ENCODE results near the gene HOXB3. TPM values are rescaled to one million over a fixed set of nuclear protein-coding genes. Genes with fewer than 3 reads are reported as not detected.

The HOXB3 gene
- total RNA-seq, 2 donors from 2014 or later, result 9.0 to 15.4 TPM

- ATAC-seq (no peak), DNase-seq (ENCODE audit: low spot score) (peak; percentile 42)
- peaks cover 17 to 30% of the 10 kb centered on the region in 2 donors for H3K4me1 Mint-ChIP-seq (ENCODE audit: low read depth in 2 of 2)
- H3K27ac Mint-ChIP-seq, result no peak overlapping the region
- H3K4me3 Mint-ChIP-seq, result no peak overlapping the region
- peaks cover 58 to 67% of the 10 kb centered on the region in 2 donors for H3K27me3 Mint-ChIP-seq
- H3K36me3 Mint-ChIP-seq, result no peaks in the 10 kb centered on the region
- no peaks in the 10 kb centered on the region for H3K9me3 Mint-ChIP-seq
Observed at GRCh38 chr17:48629411-48629759, 39.3 kb upstream of the HOXB3 start.

GRCh38 chr17:48628649-48629410 is 38.8 kb upstream of the HOXB3 start:
- no peak for ATAC-seq
- Mint-ChIP-seq H3K36me3 (no peaks in the 10 kb centered on the region), H3K9me3 (no peaks in the 10 kb centered on the region), H3K4me1 (ENCODE audit: low read depth in 2 of 2) (peaks cover 18 to 30% of the 10 kb centered on the region in 2 donors), H3K4me3 (no peak overlapping the region), H3K27me3 (peaks cover 60 to 72% of the 10 kb centered on the region in 2 donors), H3K27ac (no peak overlapping the region)
- DNase-seq (ENCODE audit: low spot score), result no peak

GRCh38 chr17:48627623-48628521 is 37.8 kb upstream of the HOXB3 start:
- Mint-ChIP-seq H3K27me3 (peaks cover 63 to 78% of the 10 kb centered on the region in 2 donors), H3K36me3 (no peaks in the 10 kb centered on the region), H3K4me1 (ENCODE audit: low read depth in 2 of 2) (peaks cover 17 to 27% of the 10 kb centered on the region in 2 donors), H3K27ac (no peak overlapping the region), H3K9me3 (no peaks in the 10 kb centered on the region), H3K4me3 (no peak overlapping the region)
- ATAC-seq (no peak), DNase-seq (ENCODE audit: low spot score) (no peak)

- peaks cover 15 to 20% of the 10 kb centered on the region in 2 donors for H3K4me1 Mint-ChIP-seq (ENCODE audit: low read depth in 2 of 2)
- no peak for ATAC-seq
- H3K36me3 Mint-ChIP-seq, result no peaks in the 10 kb centered on the region
- DNase-seq (ENCODE audit: low spot score), result no peak
- no peaks in the 10 kb centered on the region for H3K9me3 Mint-ChIP-seq
- H3K4me3 Mint-ChIP-seq, result peak overlapping the region; percentile 94
- peak overlapping the region in 1 of 2 donors; percentile 78 for H3K27ac Mint-ChIP-seq
- peaks cover 63 to 78% of the 10 kb centered on the region in 2 donors for H3K27me3 Mint-ChIP-seq
Observed at GRCh38 chr17:48627118-48627597, 37.1 kb upstream of the HOXB3 start.

- DNase-seq (ENCODE audit: low spot score), result peak; percentile 76
- ATAC-seq, result peak; percentile 83 to 84
- no peaks in the 10 kb centered on the region for H3K9me3 Mint-ChIP-seq
- H3K36me3 Mint-ChIP-seq, result no peaks in the 10 kb centered on the region
- peaks cover 15 to 20% of the 10 kb centered on the region in 2 donors for H3K4me1 Mint-ChIP-seq (ENCODE audit: low read depth in 2 of 2)
- peak within 1 kb of the TSS in 1 of 2 donors; percentile 78 for H3K27ac Mint-ChIP-seq
- peaks cover 65 to 85% of the 10 kb centered on the region in 2 donors for H3K27me3 Mint-ChIP-seq
- peak within 1 kb of the TSS; percentile 94 for H3K4me3 Mint-ChIP-seq
Observed at GRCh38 chr17:48626245-48627117, 36.4 kb upstream of the HOXB3 start, which contains the start of gene HOXB9. TSS of gene HOXB9 (minus strand) at chr17:48626358. CDS start at chr17:48626269, 89 bp downstream.

- peaks cover 15 to 20% of the 10 kb centered on the region in 2 donors for H3K4me1 Mint-ChIP-seq (ENCODE audit: low read depth in 2 of 2)
- peak; percentile 70 to 72 for ATAC-seq
- H3K27ac Mint-ChIP-seq, result peak overlapping the region in 1 of 2 donors; percentile 78
Observed at GRCh38 chr17:48625495-48626244, 35.6 kb upstream of the HOXB3 start.

GRCh38 chr17:48624544-48625494 is 34.8 kb upstream of the HOXB3 start:
- Mint-ChIP-seq H3K4me1 (ENCODE audit: low read depth in 2 of 2) (peaks cover 15 to 20% of the 10 kb centered on the region in 2 donors), H3K27me3 (peaks cover 64 to 84% of the 10 kb centered on the region in 2 donors), H3K4me3 (peak overlapping the region; percentile 94), H3K9me3 (no peaks in the 10 kb centered on the region), H3K36me3 (no peaks in the 10 kb centered on the region), H3K27ac (no peak overlapping the region)
- DNase-seq (ENCODE audit: low spot score), result no peak
- peak in 1 of 2 donors; percentile 25 for ATAC-seq

More at GRCh38 chr17:48625495-48626244, 35.6 kb upstream of the HOXB3 start:
- H3K9me3 Mint-ChIP-seq, result no peaks in the 10 kb centered on the region
- peak overlapping the region; percentile 94 for H3K4me3 Mint-ChIP-seq
- no peak for DNase-seq (ENCODE audit: low spot score)
- H3K27me3 Mint-ChIP-seq, result peaks cover 67 to 88% of the 10 kb centered on the region in 2 donors
- no peaks in the 10 kb centered on the region for H3K36me3 Mint-ChIP-seq

- Mint-ChIP-seq H3K27ac (no peak overlapping the region), H3K4me1 (ENCODE audit: low read depth in 2 of 2) (peaks cover 15 to 26% of the 10 kb centered on the region in 2 donors), H3K9me3 (no peaks in the 10 kb centered on the region), H3K36me3 (no peaks in the 10 kb centered on the region), H3K27me3 (peaks cover 62 to 84% of the 10 kb centered on the region in 2 donors), H3K4me3 (peak overlapping the region; percentile 34)
- DNase-seq (ENCODE audit: low spot score) (no peak), ATAC-seq (no peak)
Observed at GRCh38 chr17:48624118-48624517, 34.1 kb upstream of the HOXB3 start.

- Mint-ChIP-seq H3K36me3 (no peaks in the 10 kb centered on the region), H3K27ac (no peak overlapping the region), H3K4me1 (ENCODE audit: low read depth in 2 of 2) (peaks cover 16 to 28% of the 10 kb centered on the region in 2 donors), H3K9me3 (no peaks in the 10 kb centered on the region), H3K27me3 (peaks cover 58 to 84% of the 10 kb centered on the region in 2 donors), H3K4me3 (no peak overlapping the region)
- DNase-seq (ENCODE audit: low spot score) (no peak), ATAC-seq (no peak)
Observed at GRCh38 chr17:48623583-48623982, 33.5 kb upstream of the HOXB3 start.

- Mint-ChIP-seq H3K4me3 (no peak overlapping the region), H3K4me1 (ENCODE audit: low read depth in 2 of 2) (peaks cover 21 to 29% of the 10 kb centered on the region in 2 donors), H3K36me3 (no peaks in the 10 kb centered on the region)
Observed at GRCh38 chr17:48622857-48623256, 32.8 kb upstream of the HOXB3 start.

GRCh38 chr17:48621410-48622392 is 31.7 kb upstream of the HOXB3 start:
- Mint-ChIP-seq H3K27me3 (peaks cover 62 to 89% of the 10 kb centered on the region in 2 donors), H3K4me1 (ENCODE audit: low read depth in 2 of 2) (peaks cover 27 to 32% of the 10 kb centered on the region in 2 donors), H3K36me3 (no peaks in the 10 kb centered on the region), H3K4me3 (no peak overlapping the region), H3K27ac (no peak overlapping the region), H3K9me3 (no peaks in the 10 kb centered on the region)
- DNase-seq (ENCODE audit: low spot score) (no peak), ATAC-seq (no peak)

More at GRCh38 chr17:48622857-48623256, 32.8 kb upstream of the HOXB3 start:
- no peak overlapping the region for H3K27ac Mint-ChIP-seq
- H3K27me3 Mint-ChIP-seq, result peaks cover 59 to 84% of the 10 kb centered on the region in 2 donors
- DNase-seq (ENCODE audit: low spot score) (no peak), ATAC-seq (no peak)
- H3K9me3 Mint-ChIP-seq, result no peaks in the 10 kb centered on the region
